ENCODE data around the gene CCDC97. TPM values are rescaled to one million over a fixed set of nuclear protein-coding genes. Genes with fewer than 3 reads are reported as not detected.

CCDC97 gene
- total RNA-seq, 2 experiments from 2014 or later = 15.0 to 36.6 TPM

GRCh38 chr19:41352609-41353465 lies 42.9 kb downstream of the CCDC97 start:
- TF ChIP-seq, protein P1, sequence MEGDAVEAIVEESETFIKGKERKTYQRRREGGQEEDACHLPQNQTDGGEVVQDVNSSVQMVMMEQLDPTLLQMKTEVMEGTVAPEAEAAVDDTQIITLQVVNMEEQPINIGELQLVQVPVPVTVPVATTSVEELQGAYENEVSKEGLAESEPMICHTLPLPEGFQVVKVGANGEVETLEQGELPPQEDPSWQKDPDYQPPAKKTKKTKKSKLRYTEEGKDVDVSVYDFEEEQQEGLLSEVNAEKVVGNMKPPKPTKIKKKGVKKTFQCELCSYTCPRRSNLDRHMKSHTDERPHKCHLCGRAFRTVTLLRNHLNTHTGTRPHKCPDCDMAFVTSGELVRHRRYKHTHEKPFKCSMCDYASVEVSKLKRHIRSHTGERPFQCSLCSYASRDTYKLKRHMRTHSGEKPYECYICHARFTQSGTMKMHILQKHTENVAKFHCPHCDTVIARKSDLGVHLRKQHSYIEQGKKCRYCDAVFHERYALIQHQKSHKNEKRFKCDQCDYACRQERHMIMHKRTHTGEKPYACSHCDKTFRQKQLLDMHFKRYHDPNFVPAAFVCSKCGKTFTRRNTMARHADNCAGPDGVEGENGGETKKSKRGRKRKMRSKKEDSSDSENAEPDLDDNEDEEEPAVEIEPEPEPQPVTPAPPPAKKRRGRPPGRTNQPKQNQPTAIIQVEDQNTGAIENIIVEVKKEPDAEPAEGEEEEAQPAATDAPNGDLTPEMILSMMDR (conservative IDR thresholded peaks at IDR 0.05; ENCODE audit: low read length) = peak; percentile 89
- TF ChIP-seq EZH2phosphoT487 (IDR thresholded peaks at IDR 0.05; ENCODE audit: borderline replicate concordance, low read depth, low read length) = no peak
- H3K36me3 ChIP-seq (ENCODE audit: insufficient read depth, low read length) = peaks cover 28% of the 10 kb centered on the region
- peak; percentile 82 for DNase-seq (ENCODE audit: low spot score)
- peak overlapping the region; percentile 78 for H3K4me2 ChIP-seq (ENCODE audit: low read length)
- peak overlapping the region; percentile 54 for H3K27ac ChIP-seq (ENCODE audit: low read depth, low read length, poor library complexity, severe bottlenecking)
- H4K20me1 ChIP-seq (ENCODE audit: insufficient read depth, low read length) = peaks cover 4% of the 10 kb centered on the region
- intact Hi-C loops (cut with micrococcal nuclease; ENCODE audit: unreplicated experiment) = loop anchor here (1.0 to 2.0 kb wide), 3 partner anchors 26 to 90 kb away; partner anchors contain the start of gene CCDC97
- H3K9me2 ChIP-seq (ENCODE audit: insufficient read depth, low read length) = no peaks in the 10 kb centered on the region
- H2AFZ ChIP-seq (ENCODE audit: low read length) = peak overlapping the region; percentile 22; the same call in 1 of the 2 replicates
- BruUV-seq (replicated peaks) = no TSS peak
- ChIA-PET CTCF (ENCODE audit: unreplicated experiment) (interaction anchor here (1.0 to 1.2 kb wide), 2 partner anchors 11 to 26 kb away, joined by 4 read pairs; no protein-coding TSS in a partner anchor), POLR2A (interaction anchor here (0.6 to 1.7 kb wide), 5 partner anchors 10 to 88 kb away, joined by 3 to 7 read pairs (median 4); partner anchors contain the start of gene B9D2)
- H3K9me3 ChIP-seq (ENCODE audit: low read length) = no peaks in the 10 kb centered on the region
- peaks cover 42% of the 10 kb centered on the region; the same call in 1 of the 2 replicates for H3K79me2 ChIP-seq (ENCODE audit: insufficient read depth, low read depth, low read length)
- peak overlapping the region; percentile 77 for H3K4me3 ChIP-seq (ENCODE audit: low read depth, low read length, poor library complexity, severe bottlenecking)
- peaks cover 21% of the 10 kb centered on the region for H3K4me1 ChIP-seq (ENCODE audit: insufficient read depth, low read length, poor library complexity, severe bottlenecking)

DNA sequence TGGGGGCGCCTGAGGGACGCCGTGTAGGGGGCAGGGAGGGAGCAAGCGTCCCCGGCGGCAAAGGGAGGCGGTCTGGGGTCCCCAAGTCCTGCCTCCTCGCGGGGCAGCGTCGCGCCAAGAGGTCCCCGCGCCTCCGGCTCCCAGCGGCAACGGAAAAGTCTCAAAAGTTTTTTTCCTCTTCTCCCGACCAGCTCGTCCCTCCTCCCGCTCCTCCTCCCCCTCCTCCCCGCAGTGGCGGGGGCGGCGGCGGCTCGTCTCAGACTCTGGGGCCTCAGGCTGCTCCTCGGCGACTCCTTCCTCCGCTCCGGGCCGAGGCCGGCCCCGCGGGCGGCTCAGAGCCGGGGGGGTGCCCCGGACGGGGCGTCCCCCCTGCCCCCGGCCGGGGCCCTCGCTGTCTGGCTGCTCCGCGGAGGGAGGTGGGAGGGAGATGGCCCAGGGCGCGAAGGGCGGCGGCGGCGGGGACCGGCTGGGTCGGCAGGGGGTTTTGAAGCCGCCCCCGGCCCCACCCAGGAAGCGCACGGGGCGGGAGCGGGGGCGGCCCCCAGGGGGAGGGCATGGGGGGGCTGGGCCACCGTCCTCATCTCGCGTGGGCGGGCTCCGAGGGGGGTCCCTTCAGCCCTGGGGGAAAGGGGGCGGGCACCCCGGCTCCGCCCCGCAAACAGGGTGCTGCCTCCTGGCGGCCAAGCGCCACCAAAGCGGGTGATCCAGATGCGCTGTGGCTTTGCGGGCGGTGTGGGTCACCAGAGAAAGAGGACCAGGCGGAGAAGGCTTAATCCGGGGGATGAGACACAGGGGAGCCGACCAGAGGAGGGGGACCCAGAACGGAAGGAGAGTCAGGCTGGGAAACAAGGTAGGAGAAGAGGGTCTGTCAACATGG lies 43.7 kb downstream of the CCDC97 start, which contains the start of gene TGFB1:
Gene TGFB1 (minus strand): TSS at position 457 of the 877 bp plus-strand sequence. CDS start 878 bp downstream, outside the sequence.
- BruUV-seq (replicated peaks) = TSS peak; percentile 98
- no peaks in the 10 kb centered on the region for H3K9me3 ChIP-seq (ENCODE audit: low read length)
- peak within 1 kb of the TSS; percentile 54 for H3K27ac ChIP-seq (ENCODE audit: low read depth, low read length, poor library complexity, severe bottlenecking)
- no peaks in the 10 kb centered on the region for H3K9me2 ChIP-seq (ENCODE audit: insufficient read depth, low read length)
- DNase-seq (ENCODE audit: low spot score) = peak; percentile 93
- ChIA-PET POLR2A (interaction anchor here (1.3 to 1.7 kb wide), 2 partner anchors 9 to 27 kb away, joined by 4 to 5 read pairs; no protein-coding TSS in a partner anchor), CTCF (ENCODE audit: unreplicated experiment) (interaction anchor here (1.2 kb wide), 1 partner anchor 10 kb away, joined by 4 read pairs; no protein-coding TSS in a partner anchor)
- peaks cover 22% of the 10 kb centered on the region for H3K36me3 ChIP-seq (ENCODE audit: insufficient read depth, low read length)
- peaks cover 21% of the 10 kb centered on the region for H3K4me1 ChIP-seq (ENCODE audit: insufficient read depth, low read length, poor library complexity, severe bottlenecking)
- H3K79me2 ChIP-seq (ENCODE audit: insufficient read depth, low read depth, low read length) = peaks cover 42% of the 10 kb centered on the region; the same call in 1 of the 2 replicates
- peak within 1 kb of the TSS; percentile 78 for H3K4me2 ChIP-seq (ENCODE audit: low read length)
- peaks cover 4% of the 10 kb centered on the region for H4K20me1 ChIP-seq (ENCODE audit: insufficient read depth, low read length)
- TF ChIP-seq EZH2phosphoT487 (IDR thresholded peaks at IDR 0.05; ENCODE audit: borderline replicate concordance, low read depth, low read length) = no peak
- TF ChIP-seq, protein P1 (conservative IDR thresholded peaks at IDR 0.05; ENCODE audit: low read length) = peak; percentile 85
- intact Hi-C loops (cut with micrococcal nuclease; ENCODE audit: unreplicated experiment) = loop anchor here (2.0 kb wide), 2 partner anchors 43 to 91 kb away; partner anchors contain the start of gene CCDC97
- peak within 1 kb of the TSS; percentile 22; the same call in 1 of the 2 replicates for H2AFZ ChIP-seq (ENCODE audit: low read length)
- peak within 1 kb of the TSS; percentile 77 for H3K4me3 ChIP-seq (ENCODE audit: low read depth, low read length, poor library complexity, severe bottlenecking)
